ENCODE data around the gene GOLGA7B. TPM values are rescaled to one million over a fixed set of nuclear protein-coding genes. Genes with fewer than 3 reads are reported as not detected.

GOLGA7B gene
- total RNA-seq, 4 donors from 2014 or later: 0.14 to 0.16 TPM; not detected in 2

DNA sequence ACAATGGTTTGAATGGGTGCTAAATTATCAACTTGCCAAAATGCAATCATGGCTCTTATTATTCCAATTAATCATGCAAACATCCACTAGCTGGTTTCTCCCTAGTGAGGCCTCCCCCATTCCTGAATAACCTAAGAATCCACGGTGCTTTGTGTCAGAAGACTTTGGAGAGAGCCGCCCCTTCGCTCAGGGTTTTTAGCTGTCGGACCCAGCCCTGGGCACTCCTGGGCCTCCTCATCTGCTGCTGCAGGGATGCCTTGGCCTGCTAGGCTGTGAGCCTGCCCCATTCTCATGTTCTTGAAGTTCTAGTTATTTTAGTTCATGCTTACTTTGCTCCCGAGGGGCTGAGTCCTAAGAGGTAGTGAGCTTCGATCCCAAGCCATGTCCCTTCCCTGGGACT is 43.7 kb upstream of the GOLGA7B start:
- intact Hi-C loops (cut with DNase I; ENCODE audit: low total_unique reads): no loop called here
- TF ChIP-seq POLR2A (IDR thresholded peaks at IDR 0.05) (no peak), EP300 (IDR thresholded peaks at IDR 0.05; ENCODE audit: low read depth) (no peak), POLR2AphosphoS5 (IDR thresholded peaks at IDR 0.05) (no peak)
- TF ChIP-seq, protein P1, sequence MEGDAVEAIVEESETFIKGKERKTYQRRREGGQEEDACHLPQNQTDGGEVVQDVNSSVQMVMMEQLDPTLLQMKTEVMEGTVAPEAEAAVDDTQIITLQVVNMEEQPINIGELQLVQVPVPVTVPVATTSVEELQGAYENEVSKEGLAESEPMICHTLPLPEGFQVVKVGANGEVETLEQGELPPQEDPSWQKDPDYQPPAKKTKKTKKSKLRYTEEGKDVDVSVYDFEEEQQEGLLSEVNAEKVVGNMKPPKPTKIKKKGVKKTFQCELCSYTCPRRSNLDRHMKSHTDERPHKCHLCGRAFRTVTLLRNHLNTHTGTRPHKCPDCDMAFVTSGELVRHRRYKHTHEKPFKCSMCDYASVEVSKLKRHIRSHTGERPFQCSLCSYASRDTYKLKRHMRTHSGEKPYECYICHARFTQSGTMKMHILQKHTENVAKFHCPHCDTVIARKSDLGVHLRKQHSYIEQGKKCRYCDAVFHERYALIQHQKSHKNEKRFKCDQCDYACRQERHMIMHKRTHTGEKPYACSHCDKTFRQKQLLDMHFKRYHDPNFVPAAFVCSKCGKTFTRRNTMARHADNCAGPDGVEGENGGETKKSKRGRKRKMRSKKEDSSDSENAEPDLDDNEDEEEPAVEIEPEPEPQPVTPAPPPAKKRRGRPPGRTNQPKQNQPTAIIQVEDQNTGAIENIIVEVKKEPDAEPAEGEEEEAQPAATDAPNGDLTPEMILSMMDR (IDR thresholded peaks at IDR 0.05): no peak

DNA sequence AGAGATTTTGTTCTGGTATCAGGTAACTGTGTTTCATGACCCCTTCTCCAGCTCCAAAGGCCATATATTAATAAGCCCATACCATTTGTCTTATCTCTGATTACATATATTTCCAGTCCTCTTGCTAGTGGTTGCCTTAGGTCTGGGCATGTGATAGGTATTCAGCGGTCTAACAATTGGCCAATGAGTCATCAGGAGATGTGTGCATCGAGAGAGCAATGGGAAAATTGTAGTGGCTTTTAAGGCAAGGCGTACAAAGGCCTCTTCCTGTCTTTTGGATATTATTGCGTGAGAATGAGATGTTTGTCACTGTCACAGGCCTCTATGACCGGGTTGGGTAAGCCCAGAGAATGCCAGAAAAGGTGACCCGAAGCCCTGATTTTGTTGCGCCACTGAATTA is 39.2 kb upstream of the GOLGA7B start:
- Histone ChIP-seq H3K36me3 (no peaks in the 10 kb centered on the region), H3K27ac (no peak overlapping the region), H3K9me3 (no peaks in the 10 kb centered on the region), H3K27me3 (no peaks in the 10 kb centered on the region), H3K4me3 (no peak overlapping the region), H3K4me1 (no peaks in the 10 kb centered on the region)
- intact Hi-C loops (cut with DNase I; ENCODE audit: low total_unique reads) (no loop called here), in situ Hi-C loops (cut with MboI; ENCODE audit: low pct_ligation_motif_present in 1 of 4, low pct_unique_long_range_greater_than_20kb in 1 of 4, low sequenced_read_pairs in 3 of 4) (no loop called here)
- DNase-seq: no peak
- WGBS, 2 donors (ENCODE audit: low coverage in 1 of 2): 66 to 71% methylated on average over 6 to 7 of the region's 7 CpGs
- no peak for TF ChIP-seq EP300 (IDR thresholded peaks at IDR 0.05; ENCODE audit: low read depth)
- TF ChIP-seq, protein P1 (IDR thresholded peaks at IDR 0.05): no peak
- no peak for TF ChIP-seq POLR2AphosphoS5 (IDR thresholded peaks at IDR 0.05)
- no peak for TF ChIP-seq POLR2A (IDR thresholded peaks at IDR 0.05)

More for the DNA sequence above, 43.7 kb upstream of the GOLGA7B start:
- H3K4me3 ChIP-seq: no peak overlapping the region
- H3K4me1 ChIP-seq: no peaks in the 10 kb centered on the region
- no peak for DNase-seq
- in situ Hi-C loops (cut with MboI; ENCODE audit: low pct_ligation_motif_present in 1 of 4, low pct_unique_long_range_greater_than_20kb in 1 of 4, low sequenced_read_pairs in 3 of 4): no loop called here
- H3K9me3 ChIP-seq: no peaks in the 10 kb centered on the region
- WGBS, 2 donors (ENCODE audit: low coverage in 1 of 2): 82% methylated on average over 6 of the region's 6 CpGs; no CpG with 5 or more reads in 1 of the 2 donors
- H3K27me3 ChIP-seq: no peaks in the 10 kb centered on the region
- no peak overlapping the region for H3K27ac ChIP-seq
- no peaks in the 10 kb centered on the region for H3K36me3 ChIP-seq

DNA sequence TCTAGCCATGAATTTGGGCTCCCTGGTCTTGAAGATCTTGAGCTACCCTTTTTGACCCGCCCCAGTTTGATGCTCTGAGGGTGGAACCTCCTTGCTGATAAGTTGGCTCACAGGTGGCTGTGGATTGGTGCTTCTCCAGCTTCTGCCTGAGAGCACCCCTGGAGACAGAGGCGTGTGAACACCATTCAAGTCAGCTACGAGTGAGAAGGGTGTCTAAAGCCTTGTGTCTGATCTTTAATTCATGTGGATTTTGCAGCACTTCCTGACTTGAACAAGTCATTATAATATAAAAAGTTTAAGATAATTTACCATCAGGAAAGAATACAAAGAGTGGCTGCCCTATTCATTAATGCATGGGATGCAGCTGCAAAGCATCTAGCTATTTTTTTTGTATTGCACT is 37.7 kb upstream of the GOLGA7B start:
- Histone ChIP-seq H3K4me1 (no peaks in the 10 kb centered on the region), H3K27ac (no peak overlapping the region), H3K27me3 (no peaks in the 10 kb centered on the region), H3K4me3 (no peak overlapping the region), H3K36me3 (no peaks in the 10 kb centered on the region), H3K9me3 (no peaks in the 10 kb centered on the region)
- WGBS, 2 donors (ENCODE audit: low coverage in 1 of 2): 59% methylated on average over 3 of the region's 3 CpGs; no CpG with 5 or more reads in 1 of the 2 donors
- intact Hi-C loops (cut with DNase I; ENCODE audit: low total_unique reads) (loop anchor here (1.0 kb wide), 1 partner anchor 48 kb away; no protein-coding TSS in a partner anchor), in situ Hi-C loops (cut with MboI; ENCODE audit: low pct_ligation_motif_present in 1 of 4, low pct_unique_long_range_greater_than_20kb in 1 of 4, low sequenced_read_pairs in 3 of 4) (no loop called here)
- TF ChIP-seq POLR2AphosphoS5 (IDR thresholded peaks at IDR 0.05) (no peak), POLR2A (IDR thresholded peaks at IDR 0.05) (no peak)
- TF ChIP-seq, protein P1 (IDR thresholded peaks at IDR 0.05): no peak
- no peak for DNase-seq

DNA sequence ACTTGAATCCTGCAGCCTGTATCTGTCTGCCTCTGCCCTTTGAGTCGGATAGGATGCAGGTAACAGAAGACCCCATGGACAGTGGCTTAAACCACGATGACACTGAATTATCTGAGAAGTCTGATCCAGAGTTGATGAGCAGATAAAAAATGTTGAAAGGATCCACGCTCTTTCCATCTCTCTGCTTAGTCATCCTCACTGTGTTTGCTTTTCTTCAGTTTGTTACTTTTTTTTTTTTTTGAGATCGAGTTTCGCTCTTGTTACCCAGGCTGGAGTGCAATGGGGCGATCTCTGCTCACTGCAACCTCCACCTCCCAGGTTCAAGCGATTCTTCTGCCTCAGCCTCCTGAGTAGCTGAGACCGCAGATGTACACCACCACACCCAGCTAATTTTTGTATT is 36.9 kb upstream of the GOLGA7B start:
- H3K27ac ChIP-seq: no peak overlapping the region
- in situ Hi-C loops (cut with MboI; ENCODE audit: low pct_ligation_motif_present in 1 of 4, low pct_unique_long_range_greater_than_20kb in 1 of 4, low sequenced_read_pairs in 3 of 4) (no loop called here), intact Hi-C loops (cut with DNase I; ENCODE audit: low total_unique reads) (no loop called here)
- DNase-seq: no peak
- H3K9me3 ChIP-seq: no peaks in the 10 kb centered on the region
- H3K4me1 ChIP-seq: no peaks in the 10 kb centered on the region
- 77 to 80% methylated on average over 6 to 8 of the region's 8 CpGs for WGBS, 2 donors (ENCODE audit: low coverage in 1 of 2)
- no peak overlapping the region for H3K4me3 ChIP-seq
- no peak for TF ChIP-seq EP300 (IDR thresholded peaks at IDR 0.05; ENCODE audit: low read depth)
- TF ChIP-seq, protein P1 (IDR thresholded peaks at IDR 0.05): no peak
- TF ChIP-seq POLR2A (IDR thresholded peaks at IDR 0.05): no peak
- no peak for TF ChIP-seq POLR2AphosphoS5 (IDR thresholded peaks at IDR 0.05)
- no peaks in the 10 kb centered on the region for H3K27me3 ChIP-seq
- H3K36me3 ChIP-seq: no peaks in the 10 kb centered on the region

Measured in transverse colon (tissue), 4 donors.